ENCODE results near the gene PRUNE2.

Gene PRUNE2

DNA sequence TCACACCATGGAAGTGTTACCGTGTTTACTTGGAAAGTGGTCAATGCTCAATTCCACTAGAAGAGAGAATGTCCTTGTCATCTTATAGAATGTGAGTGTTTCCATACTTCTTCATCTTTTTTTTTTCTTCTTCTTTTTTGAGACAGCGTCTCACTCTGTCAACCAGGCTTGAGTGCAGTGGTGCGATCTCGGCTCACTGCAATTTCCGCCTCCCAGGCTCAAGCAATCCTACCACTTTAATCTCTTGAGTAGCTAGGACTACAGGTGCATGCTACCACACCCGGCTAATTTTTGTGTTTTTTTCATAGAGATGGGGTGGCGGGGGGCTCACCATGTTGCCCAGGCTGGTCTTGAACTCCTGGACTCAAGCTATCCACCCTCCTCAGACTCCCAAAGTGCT is 278.9 kb downstream of the PRUNE2 start:
- POLR2A ChIA-PET, result no interaction called here
- CTCF ChIA-PET, result no interaction called here
- DNase-seq (ENCODE audit: extremely low spot score), result no peak
- TF ChIP-seq SUZ12 (IDR thresholded peaks at IDR 0.05), result no peak
- TF ChIP-seq SP1 (IDR thresholded peaks at IDR 0.05), result no peak
- no peak for TF ChIP-seq TARDBP (IDR thresholded peaks at IDR 0.05)
- no peak for TF ChIP-seq BHLHE40 (IDR thresholded peaks at IDR 0.05; ENCODE audit: borderline replicate concordance)
- TF ChIP-seq FOXA1 (IDR thresholded peaks at IDR 0.05), result no peak
- no peak for TF ChIP-seq FOXM1 (IDR thresholded peaks at IDR 0.05; ENCODE audit: borderline replicate concordance)
- no peak for TF ChIP-seq ELF4 (IDR thresholded peaks at IDR 0.05)
- TF ChIP-seq, protein P1, sequence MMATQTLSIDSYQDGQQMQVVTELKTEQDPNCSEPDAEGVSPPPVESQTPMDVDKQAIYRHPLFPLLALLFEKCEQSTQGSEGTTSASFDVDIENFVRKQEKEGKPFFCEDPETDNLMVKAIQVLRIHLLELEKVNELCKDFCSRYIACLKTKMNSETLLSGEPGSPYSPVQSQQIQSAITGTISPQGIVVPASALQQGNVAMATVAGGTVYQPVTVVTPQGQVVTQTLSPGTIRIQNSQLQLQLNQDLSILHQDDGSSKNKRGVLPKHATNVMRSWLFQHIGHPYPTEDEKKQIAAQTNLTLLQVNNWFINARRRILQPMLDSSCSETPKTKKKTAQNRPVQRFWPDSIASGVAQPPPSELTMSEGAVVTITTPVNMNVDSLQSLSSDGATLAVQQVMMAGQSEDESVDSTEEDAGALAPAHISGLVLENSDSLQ (IDR thresholded peaks at IDR 0.05), result no peak
- TF ChIP-seq ZNF384 (IDR thresholded peaks at IDR 0.05), result no peak
- TF ChIP-seq CTBP1 (IDR thresholded peaks at IDR 0.05; ENCODE audit: borderline replicate concordance), result no peak
- no peak for TF ChIP-seq LEF1 (IDR thresholded peaks at IDR 0.05; ENCODE audit: borderline replicate concordance)
- no peak for TF ChIP-seq ARNT (IDR thresholded peaks at IDR 0.05)
- no peak for TF ChIP-seq NFRKB (IDR thresholded peaks at IDR 0.05)
- no peak for TF ChIP-seq FOXK2 (IDR thresholded peaks at IDR 0.05)
- TF ChIP-seq L3MBTL2 (conservative IDR thresholded peaks at IDR 0.05), result no peak
- no peak for TF ChIP-seq HDGF (IDR thresholded peaks at IDR 0.05; ENCODE audit: borderline replicate concordance)

DNA sequence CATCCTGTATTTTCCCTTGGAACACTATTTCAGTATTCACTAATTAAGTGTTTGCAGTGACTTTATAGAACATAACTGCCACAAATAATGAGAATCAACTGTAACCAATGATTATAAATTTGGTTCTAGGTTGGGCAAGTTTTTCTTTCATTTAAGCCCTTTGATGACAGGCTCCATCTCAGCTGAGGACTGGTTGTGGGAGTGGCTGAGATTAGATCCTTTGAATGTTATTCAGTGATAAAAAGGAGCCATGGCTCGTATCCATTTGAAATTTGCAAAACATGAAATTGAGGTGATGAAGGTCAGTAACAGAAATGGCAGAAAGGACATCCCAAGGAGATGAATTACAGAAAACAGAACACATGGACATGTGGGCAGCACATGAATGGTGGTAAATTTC is 279.8 kb downstream of the PRUNE2 start:
- no peak for DNase-seq (ENCODE audit: extremely low spot score)
- ChIA-PET CTCF (no interaction called here), POLR2A (no interaction called here)
- TF ChIP-seq NFRKB (IDR thresholded peaks at IDR 0.05) (no peak), TARDBP (IDR thresholded peaks at IDR 0.05) (no peak), HDGF (IDR thresholded peaks at IDR 0.05; ENCODE audit: borderline replicate concordance) (no peak), SUZ12 (IDR thresholded peaks at IDR 0.05) (no peak), LEF1 (IDR thresholded peaks at IDR 0.05; ENCODE audit: borderline replicate concordance) (no peak), ZNF384 (IDR thresholded peaks at IDR 0.05) (no peak), ELF4 (IDR thresholded peaks at IDR 0.05) (no peak), ARNT (IDR thresholded peaks at IDR 0.05) (no peak), FOXK2 (IDR thresholded peaks at IDR 0.05) (no peak), L3MBTL2 (conservative IDR thresholded peaks at IDR 0.05) (no peak), CTBP1 (IDR thresholded peaks at IDR 0.05; ENCODE audit: borderline replicate concordance) (no peak), FOXA1 (IDR thresholded peaks at IDR 0.05) (no peak), BHLHE40 (IDR thresholded peaks at IDR 0.05; ENCODE audit: borderline replicate concordance) (no peak), SP1 (IDR thresholded peaks at IDR 0.05) (no peak), FOXM1 (IDR thresholded peaks at IDR 0.05; ENCODE audit: borderline replicate concordance) (no peak)
- TF ChIP-seq, protein P1 (IDR thresholded peaks at IDR 0.05), result no peak

DNA sequence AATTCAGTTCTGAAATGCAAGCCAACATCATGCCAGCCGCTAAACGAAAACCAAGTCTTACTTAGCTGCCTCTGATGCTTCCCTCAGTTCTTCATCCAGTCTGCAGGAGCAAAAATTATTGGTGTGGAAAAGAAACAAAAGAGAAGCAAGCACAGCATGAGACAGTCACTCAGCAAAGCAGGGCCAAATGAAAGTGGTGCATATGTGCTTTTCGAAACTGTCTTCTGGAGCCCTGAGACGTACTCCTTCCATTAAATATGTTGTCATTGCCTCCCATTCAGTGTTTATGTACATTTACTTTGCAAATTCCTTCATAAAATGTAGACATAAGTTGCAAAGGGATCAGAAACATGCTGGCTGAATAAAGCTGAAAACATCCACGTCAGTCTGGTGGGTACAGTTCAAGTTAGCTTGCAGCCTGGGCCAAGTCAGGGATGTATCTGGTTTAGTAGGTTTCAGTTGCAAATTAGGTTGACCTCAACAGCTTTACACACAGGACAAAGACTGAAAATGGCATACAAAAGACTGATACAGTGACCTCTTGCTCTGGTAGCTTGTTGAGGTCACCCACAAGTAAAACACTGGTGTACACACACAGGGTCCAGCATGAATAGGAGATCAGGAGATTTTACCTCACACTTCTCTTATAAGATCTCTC is 281.4 kb downstream of the PRUNE2 start:
- TF ChIP-seq SUZ12 (IDR thresholded peaks at IDR 0.05) (no peak), ELF4 (IDR thresholded peaks at IDR 0.05) (no peak), FOXM1 (IDR thresholded peaks at IDR 0.05; ENCODE audit: borderline replicate concordance) (no peak), FOXK2 (IDR thresholded peaks at IDR 0.05) (no peak), CTBP1 (IDR thresholded peaks at IDR 0.05; ENCODE audit: borderline replicate concordance) (no peak), HDGF (IDR thresholded peaks at IDR 0.05; ENCODE audit: borderline replicate concordance) (no peak), BHLHE40 (IDR thresholded peaks at IDR 0.05; ENCODE audit: borderline replicate concordance) (no peak), NFRKB (IDR thresholded peaks at IDR 0.05) (no peak), L3MBTL2 (conservative IDR thresholded peaks at IDR 0.05) (no peak), ZNF384 (IDR thresholded peaks at IDR 0.05) (no peak)
- no peak for DNase-seq (ENCODE audit: extremely low spot score)
- ChIA-PET CTCF (no interaction called here), POLR2A (no interaction called here)

DNA sequence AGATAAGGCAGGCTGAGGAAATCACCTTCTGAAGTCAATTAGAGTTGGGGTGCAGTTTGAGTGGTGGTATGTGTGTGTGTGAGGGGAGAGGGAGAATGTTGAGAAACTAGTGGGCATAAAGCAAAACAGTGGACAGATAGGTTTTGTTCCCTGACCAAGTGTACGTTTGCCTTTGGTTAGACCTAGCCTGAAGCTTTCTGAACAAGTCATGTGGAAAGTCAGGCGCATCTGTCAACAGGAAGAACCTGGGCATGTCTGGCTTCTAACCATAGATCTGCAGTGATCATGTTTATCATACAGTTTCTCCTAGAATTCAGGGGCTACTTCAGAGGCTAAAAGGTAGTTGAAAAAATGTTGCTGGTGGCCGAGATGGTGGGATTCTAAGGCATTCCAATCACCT is 284.9 kb downstream of the PRUNE2 start:
- ChIA-PET CTCF (interaction anchor here (0.5 kb wide), 1 partner anchor 227 kb away, joined by 3 read pairs; the partner anchor contains the start of gene RFK), POLR2A (interaction anchor here (1.6 kb wide), 1 partner anchor 11 kb away, joined by 3 read pairs; no protein-coding TSS in a partner anchor)
- no peak for DNase-seq (ENCODE audit: extremely low spot score)
- TF ChIP-seq, protein P1 (IDR thresholded peaks at IDR 0.05), result no peak
- TF ChIP-seq FOXA1 (IDR thresholded peaks at IDR 0.05) (no peak), ELF4 (IDR thresholded peaks at IDR 0.05) (no peak), ZNF384 (IDR thresholded peaks at IDR 0.05) (no peak), NFRKB (IDR thresholded peaks at IDR 0.05) (no peak), BHLHE40 (IDR thresholded peaks at IDR 0.05; ENCODE audit: borderline replicate concordance) (no peak), FOXK2 (IDR thresholded peaks at IDR 0.05) (no peak)

DNA sequence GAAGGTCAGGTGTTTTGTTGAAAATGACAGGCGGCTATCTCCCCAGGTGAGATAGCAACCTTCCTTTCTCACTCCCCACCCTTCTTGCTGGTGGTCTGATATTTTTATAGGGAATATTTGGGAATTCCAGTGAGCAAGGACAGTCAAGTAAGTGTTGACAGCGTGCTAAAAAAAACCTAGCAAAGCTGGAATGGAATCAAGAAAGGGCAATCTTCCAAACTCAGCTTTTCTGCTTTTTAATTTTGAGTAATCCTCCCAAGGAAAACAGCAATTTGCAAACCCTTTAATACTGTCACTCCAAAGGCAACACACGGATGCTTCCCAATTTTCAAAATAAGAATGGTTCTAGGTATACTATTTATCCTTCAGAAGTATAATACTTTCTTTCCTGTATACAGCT is 285.3 kb downstream of the PRUNE2 start:
- ChIA-PET POLR2A (interaction anchor here (1.6 kb wide), 1 partner anchor 11 kb away, joined by 3 read pairs; no protein-coding TSS in a partner anchor), CTCF (interaction anchor here (0.5 kb wide), 1 partner anchor 226 kb away, joined by 3 read pairs; the partner anchor contains the start of gene RFK)
- no peak for DNase-seq (ENCODE audit: extremely low spot score)
- TF ChIP-seq CTBP1 (IDR thresholded peaks at IDR 0.05; ENCODE audit: borderline replicate concordance), result no peak
- TF ChIP-seq FOXK2 (IDR thresholded peaks at IDR 0.05), result no peak
- no peak for TF ChIP-seq SUZ12 (IDR thresholded peaks at IDR 0.05)
- no peak for TF ChIP-seq ELF4 (IDR thresholded peaks at IDR 0.05)

DNA sequence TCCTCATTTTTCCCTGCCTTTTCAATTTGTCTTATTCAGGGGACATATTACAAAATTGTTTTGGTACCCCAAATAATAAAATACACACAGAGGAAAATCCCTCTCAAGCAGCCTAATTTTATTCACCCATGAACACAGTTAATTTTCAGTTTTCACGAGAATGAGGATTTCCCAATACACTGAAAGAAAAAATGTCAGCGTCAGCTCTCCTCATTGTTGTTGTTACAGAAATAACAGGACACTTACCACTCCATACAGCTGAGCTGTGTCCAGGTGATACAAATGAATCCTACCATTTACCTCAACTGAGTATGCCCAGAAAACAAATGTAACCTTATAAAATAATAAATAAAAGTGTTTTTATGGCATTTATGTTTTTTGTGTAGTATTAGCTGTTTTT is 286.3 kb downstream of the PRUNE2 start:
- no peak for DNase-seq (ENCODE audit: extremely low spot score)
- TF ChIP-seq FOXK2 (IDR thresholded peaks at IDR 0.05) (no peak), ELF4 (IDR thresholded peaks at IDR 0.05) (no peak), HDGF (IDR thresholded peaks at IDR 0.05; ENCODE audit: borderline replicate concordance) (no peak), TARDBP (IDR thresholded peaks at IDR 0.05) (no peak), ARNT (IDR thresholded peaks at IDR 0.05) (no peak), LEF1 (IDR thresholded peaks at IDR 0.05; ENCODE audit: borderline replicate concordance) (no peak), CTBP1 (IDR thresholded peaks at IDR 0.05; ENCODE audit: borderline replicate concordance) (no peak), FOXM1 (IDR thresholded peaks at IDR 0.05; ENCODE audit: borderline replicate concordance) (no peak), L3MBTL2 (conservative IDR thresholded peaks at IDR 0.05) (no peak), SUZ12 (IDR thresholded peaks at IDR 0.05) (no peak), SP1 (IDR thresholded peaks at IDR 0.05) (no peak), BHLHE40 (IDR thresholded peaks at IDR 0.05; ENCODE audit: borderline replicate concordance) (no peak), ZNF384 (IDR thresholded peaks at IDR 0.05) (no peak), FOXA1 (IDR thresholded peaks at IDR 0.05) (no peak), NFRKB (IDR thresholded peaks at IDR 0.05) (no peak)
- TF ChIP-seq, protein P1 (IDR thresholded peaks at IDR 0.05), result no peak
- POLR2A ChIA-PET, result interaction anchor here (1.6 kb wide), 1 partner anchor 10 kb away, joined by 3 read pairs; no protein-coding TSS in a partner anchor
- CTCF ChIA-PET, result no interaction called here

Measured in HEK293T (cell line).